Sigmoid colon (tissue), 7 donors: ENCODE measurements around the gene DIPK1B. TPM values are rescaled to one million over a fixed set of nuclear protein-coding genes. Genes with fewer than 3 reads are reported as not detected.

ENCODE experiments used
- DNase-seq: peaks from one replicate; pipeline ENCODE4 v3.0.0-alpha.2; 2019
- H3K27ac ChIP-seq, 4 donors: fragments of 200-600 bp; sonication (generic); one replicate each; pipeline ENCODE4 v1.5.1; 2016 to 2019; ENCODE audit warnings: mild to moderate bottlenecking in 1 of 4
- H3K27me3 ChIP-seq, 3 donors: fragments of 200-600 bp; sonication (generic); one replicate each; pipeline ENCODE4 v1.5.1; 2019; ENCODE audit warnings: mild to moderate bottlenecking in 1 of 3
- H3K36me3 ChIP-seq, 4 donors: fragments of 200-600 bp; sonication (generic); one replicate each; pipeline ENCODE4 v1.5.1; 2016 to 2019
- H3K4me1 ChIP-seq, 4 donors: fragments of 200-600 bp; sonication (generic); one replicate each; pipeline ENCODE4 v1.5.1; 2017 to 2019
- H3K4me3 ChIP-seq, 4 donors: fragments of 200-600 bp; sonication (generic); one replicate each; pipeline ENCODE4 v1.5.1; 2017 to 2019; ENCODE audit warnings: mild to moderate bottlenecking in 2 of 4, moderate library complexity in 1 of 4
- H3K9me3 ChIP-seq, 4 donors: fragments of 200-600 bp in 3 of 4; sonication (generic) in 3 of 4; one replicate each; pipeline versions ENCODE4 v1.5.1 to v1.6.1; 2013 to 2019
- CTCF ChIP-seq, 4 experiments: fragments of 450-650 bp in 3 of 4; fragments of 200-600 bp in 1 of 4; IDR thresholded peaks; one replicate each; pipeline ENCODE4 v1.5.1; 2016 to 2019; ENCODE audit warnings: antibody characterized with exemption in 4 of 4, mild to moderate bottlenecking in 3 of 4, moderate library complexity in 2 of 4
- EP300 ChIP-seq, 4 donors: sonication (generic); formaldehyde crosslinking; IDR thresholded peaks; one replicate each; pipeline ENCODE4 v1.6.1; 2017; ENCODE audit warnings: antibody characterized with exemption in 4 of 4
- POLR2A ChIP-seq, 2 donors: fragments of 450-650 bp; IDR thresholded peaks; one replicate each; pipeline ENCODE4 v1.6.1; 2016; ENCODE audit warnings: antibody characterized with exemption in 2 of 2, mild to moderate bottlenecking in 2 of 2, moderate library complexity in 2 of 2
- POLR2AphosphoS5 ChIP-seq, 4 donors: sonication (generic); formaldehyde crosslinking; IDR thresholded peaks; one replicate each; pipeline ENCODE4 v1.6.1; 2017; ENCODE audit warnings: antibody characterized with exemption in 4 of 4
- WGBS, 2 donors: extraction: QIAGEN DNeasy Blood & Tissue Kit; methylation state at CpG; one replicate each; pipeline ENCODE4 v1.1.7; 2013; 5-methylcytosine and 5-hydroxymethylcytosine counted together
- intact Hi-C: fragments of 100-400 bp; cut with DNase I; formaldehyde crosslinking; loops from one replicate; pipeline ENCODE4 v1.15.1; 2023
- polyA plus RNA-seq, 3 donors: library from polyadenylated mRNA; stranded (reverse); fragments of 200-250 nt; gene quantifications; one replicate each; pipeline ENCODE4 v1.2.3, GENCODE V29; 2013
- total RNA-seq, 4 donors: library from RNA; depleted of rRNA; stranded (reverse); fragments of >200 nt; gene quantifications; one replicate each; pipeline ENCODE4 v1.1.0, GENCODE V29; 2016
- donor health status: healthy with polysubstance abuse.
- donor health status: Bipolar disorder and iron deficiency.
- donor health status: healthy.

The DIPK1B gene
- total and polyA plus RNA-seq, 7 donors: 0.23 to 18.3 (median 9.6) TPM

DNA sequence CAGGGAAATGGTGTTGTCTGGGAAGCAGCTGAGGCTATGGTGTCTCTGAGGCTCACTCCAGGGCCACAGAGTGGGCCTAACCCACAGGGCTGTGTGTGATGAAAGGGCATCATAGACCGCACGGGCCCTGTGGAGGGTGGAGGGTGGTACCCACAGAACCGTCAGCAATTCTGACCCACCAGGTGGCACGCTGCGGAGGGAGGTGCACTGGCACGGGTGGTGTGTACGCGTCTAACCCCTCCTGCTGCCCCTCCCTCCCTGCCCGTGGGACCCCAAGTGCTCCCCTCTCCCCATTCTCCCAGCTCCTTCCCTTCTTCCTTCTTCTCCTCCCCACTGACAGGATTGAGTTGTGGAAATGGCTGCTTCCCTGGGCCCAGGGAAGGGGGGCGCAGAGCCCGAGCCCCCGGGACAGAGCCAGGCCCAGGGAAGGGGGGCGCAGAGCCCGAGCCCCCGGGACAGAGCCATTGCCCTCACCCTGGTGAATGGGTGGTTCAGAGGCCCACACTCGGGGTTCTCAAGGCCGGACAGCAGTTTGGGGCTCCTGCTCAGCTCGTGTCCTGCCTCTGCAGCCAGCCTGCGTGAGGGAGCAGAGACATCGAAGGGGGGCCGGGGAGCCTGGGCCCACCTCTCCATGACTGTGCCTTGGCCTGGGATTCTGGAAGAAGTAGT is 23.6 kb downstream of the DIPK1B start:
- TF ChIP-seq POLR2AphosphoS5 (IDR thresholded peaks at IDR 0.05) (no peak), POLR2A (IDR thresholded peaks at IDR 0.05) (no peak), EP300 (IDR thresholded peaks at IDR 0.05) (no peak), CTCF (IDR thresholded peaks at IDR 0.05) (no peak)
- peaks cover 0 to 10% (median 3%) of the 10 kb centered on the region in 3 donors for H3K27me3 ChIP-seq
- intact Hi-C loops: no loop called here
- no peak for DNase-seq
- no peaks in the 10 kb centered on the region for H3K36me3 ChIP-seq
- H3K4me3 ChIP-seq: no peak overlapping the region
- H3K4me1 ChIP-seq: peaks cover 0 to 3% (median 3%) of the 10 kb centered on the region in 4 donors
- no peak overlapping the region for H3K27ac ChIP-seq
- H3K9me3 ChIP-seq: no peaks in the 10 kb centered on the region
- 85 to 90% methylated on average over 21 of the region's 21 CpGs for WGBS, 2 donors

DNA sequence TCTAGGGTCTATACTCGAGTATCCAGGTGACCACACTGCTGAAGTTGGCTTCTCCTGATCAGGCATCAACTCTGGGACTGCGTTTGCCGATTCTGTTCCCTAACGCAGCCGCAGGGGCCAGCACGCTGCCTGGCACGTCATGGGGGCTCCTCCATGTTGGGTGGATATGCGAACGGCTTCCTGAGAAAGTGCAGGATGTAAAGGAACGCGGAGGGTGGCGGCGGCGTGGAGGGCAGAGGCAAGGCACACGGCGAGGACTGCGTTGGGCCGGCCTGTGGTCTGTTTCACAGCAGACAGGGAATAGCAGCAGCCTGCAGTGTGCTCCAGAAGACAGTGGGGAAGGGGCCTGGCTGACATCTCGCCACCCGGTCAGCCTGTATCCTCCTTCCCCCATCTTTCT is 26.6 kb downstream of the DIPK1B start:
- H3K4me1 ChIP-seq: peaks cover 0 to 14% (median 10%) of the 10 kb centered on the region in 4 donors
- WGBS, 2 donors: 87 to 93% methylated on average over 20 of the region's 20 CpGs
- no peak overlapping the region for H3K27ac ChIP-seq
- no peak overlapping the region for H3K4me3 ChIP-seq
- DNase-seq: no peak
- no peaks in the 10 kb centered on the region for H3K9me3 ChIP-seq
- TF ChIP-seq CTCF (IDR thresholded peaks at IDR 0.05): no peak
- no peak for TF ChIP-seq POLR2A (IDR thresholded peaks at IDR 0.05)
- TF ChIP-seq EP300 (IDR thresholded peaks at IDR 0.05): no peak
- TF ChIP-seq POLR2AphosphoS5 (IDR thresholded peaks at IDR 0.05): no peak
- intact Hi-C loops: no loop called here
- H3K36me3 ChIP-seq: no peaks in the 10 kb centered on the region
- peaks cover 26 to 40% (median 26%) of the 10 kb centered on the region in 3 donors for H3K27me3 ChIP-seq

- Histone ChIP-seq H3K4me3 (no peak overlapping the region), H3K27ac (no peak overlapping the region), H3K4me1 (peaks cover 0 to 14% (median 10%) of the 10 kb centered on the region in 4 donors), H3K27me3 (peaks cover 26 to 45% (median 31%) of the 10 kb centered on the region in 3 donors), H3K36me3 (no peaks in the 10 kb centered on the region), H3K9me3 (no peaks in the 10 kb centered on the region)
- DNase-seq: no peak
- WGBS, 2 donors: 81 to 89% methylated on average over 23 of the region's 23 CpGs
- TF ChIP-seq EP300 (IDR thresholded peaks at IDR 0.05) (no peak), POLR2A (IDR thresholded peaks at IDR 0.05) (no peak), CTCF (IDR thresholded peaks at IDR 0.05) (no peak), POLR2AphosphoS5 (IDR thresholded peaks at IDR 0.05) (no peak)
- intact Hi-C loops: no loop called here
These were observed 27.1 kb downstream of the DIPK1B start for GRCh38 chr9:136739509-136739908.

- 71 to 86% methylated on average over 11 of the region's 11 CpGs for WGBS, 2 donors
- intact Hi-C loops: no loop called here
- peaks cover 26 to 49% (median 34%) of the 10 kb centered on the region in 3 donors for H3K27me3 ChIP-seq
- no peaks in the 10 kb centered on the region for H3K9me3 ChIP-seq
- no peak for DNase-seq
- no peaks in the 10 kb centered on the region for H3K36me3 ChIP-seq
- H3K4me1 ChIP-seq: peaks cover 0 to 14% (median 10%) of the 10 kb centered on the region in 4 donors
- no peak overlapping the region for H3K4me3 ChIP-seq
- no peak for TF ChIP-seq EP300 (IDR thresholded peaks at IDR 0.05)
- TF ChIP-seq POLR2A (IDR thresholded peaks at IDR 0.05): no peak
- no peak overlapping the region for H3K27ac ChIP-seq
These were observed 27.7 kb downstream of the DIPK1B start for GRCh38 chr9:136740069-136740468.

DNA sequence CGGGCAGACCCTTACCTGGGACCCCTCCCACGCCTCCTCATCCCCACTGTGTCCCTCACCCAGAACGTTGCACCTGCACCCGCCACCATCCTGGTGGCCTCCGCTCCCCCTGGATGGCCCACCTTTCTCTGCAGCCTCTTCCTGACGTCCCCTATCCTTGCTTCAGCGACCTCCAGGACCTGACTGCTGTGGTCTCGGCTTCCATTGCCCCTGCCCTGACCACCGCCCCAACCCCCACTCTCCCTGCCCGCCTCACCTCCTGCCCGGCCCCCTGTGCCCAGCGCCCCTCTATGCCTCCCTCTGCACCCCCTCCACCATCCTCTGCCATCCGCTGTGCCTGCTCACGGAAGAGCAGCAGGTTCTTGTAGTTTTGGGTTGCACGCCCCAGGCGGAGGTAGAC is 28.1 kb downstream of the DIPK1B start:
- Histone ChIP-seq H3K4me1 (peaks cover 0 to 14% (median 10%) of the 10 kb centered on the region in 4 donors), H3K27ac (no peak overlapping the region), H3K9me3 (no peaks in the 10 kb centered on the region), H3K36me3 (no peaks in the 10 kb centered on the region), H3K27me3 (peaks cover 26 to 51% (median 34%) of the 10 kb centered on the region in 3 donors), H3K4me3 (no peak overlapping the region)
- intact Hi-C loops: no loop called here
- DNase-seq: no peak
- 66 to 89% methylated on average over 16 of the region's 16 CpGs for WGBS, 2 donors
- TF ChIP-seq CTCF (IDR thresholded peaks at IDR 0.05): no peak
